GM19025 (cell line): Measurements from ENCODE around the gene KRT82.

Experiments used
- ATAC-seq: cut with Tn5 transposase; IDR thresholded peaks from one replicate; pipeline ENCODE4 v1.9.1; 2021; ENCODE audit warnings: mild to moderate bottlenecking, low read depth, moderate library complexity; ENCODE audit not compliant: unreplicated experiment

KRT82 gene

DNA sequence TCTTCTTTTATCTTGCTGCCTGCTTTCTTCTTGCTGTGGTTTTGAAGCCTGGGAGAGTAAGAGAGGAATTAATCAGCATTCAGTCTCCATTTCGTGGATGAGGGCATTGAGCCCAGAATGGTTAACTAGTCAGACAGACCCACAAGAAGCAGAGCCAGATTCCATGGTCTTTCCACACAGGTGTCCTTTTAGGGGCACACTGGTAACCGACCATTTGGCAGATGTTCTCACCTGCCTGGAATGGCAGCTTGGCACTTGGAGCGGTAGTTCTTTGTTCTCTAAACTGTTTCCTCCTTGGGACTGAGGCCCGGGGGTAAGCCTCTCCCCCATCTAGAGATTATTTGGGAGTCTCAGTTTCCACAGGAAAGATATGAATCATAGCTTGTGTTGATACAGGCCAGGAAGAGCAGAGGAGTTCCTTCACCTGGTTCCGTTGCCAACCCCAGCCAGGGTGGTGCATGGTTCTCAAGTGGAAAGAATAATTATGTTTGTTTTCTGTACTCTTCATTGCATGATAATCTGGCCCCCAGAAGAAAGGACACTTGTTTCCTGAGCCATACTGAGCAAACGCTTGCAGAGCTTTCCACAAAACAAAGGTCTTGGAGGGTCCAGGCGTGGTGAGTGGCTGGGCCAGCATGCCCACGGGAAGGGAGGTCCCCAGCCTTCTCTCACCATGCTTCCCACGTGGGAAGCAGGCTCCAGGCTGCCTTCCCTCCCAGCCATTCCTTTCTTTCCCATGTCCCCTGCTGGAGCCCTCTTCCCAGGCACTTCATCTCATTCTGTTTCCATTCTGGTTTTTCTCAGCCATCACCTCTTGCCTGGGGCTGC lies 30.1 kb upstream of the KRT82 start:
- ATAC-seq, result no peak

DNA sequence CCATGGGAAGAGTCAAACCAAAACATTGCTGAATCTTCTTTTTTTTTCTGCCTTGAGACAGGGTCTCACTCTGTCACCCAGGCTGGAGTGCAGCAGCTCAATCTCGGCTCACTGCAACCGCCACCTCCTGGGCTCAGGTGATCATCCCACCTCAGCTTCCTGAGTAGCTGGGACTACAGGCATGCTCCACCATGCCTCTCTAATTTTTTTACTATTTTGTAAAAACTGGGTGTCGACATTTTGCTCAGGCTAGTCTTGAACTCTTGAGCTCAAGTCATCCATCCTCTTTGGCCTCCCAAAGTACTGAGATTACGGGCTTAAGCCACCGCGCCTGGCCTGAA lies 29.5 kb upstream of the KRT82 start:
- ATAC-seq, result no peak

- no peak for ATAC-seq
Measured at GRCh38 chr12:52434760-52435530, 28.8 kb upstream of the KRT82 start.

DNA sequence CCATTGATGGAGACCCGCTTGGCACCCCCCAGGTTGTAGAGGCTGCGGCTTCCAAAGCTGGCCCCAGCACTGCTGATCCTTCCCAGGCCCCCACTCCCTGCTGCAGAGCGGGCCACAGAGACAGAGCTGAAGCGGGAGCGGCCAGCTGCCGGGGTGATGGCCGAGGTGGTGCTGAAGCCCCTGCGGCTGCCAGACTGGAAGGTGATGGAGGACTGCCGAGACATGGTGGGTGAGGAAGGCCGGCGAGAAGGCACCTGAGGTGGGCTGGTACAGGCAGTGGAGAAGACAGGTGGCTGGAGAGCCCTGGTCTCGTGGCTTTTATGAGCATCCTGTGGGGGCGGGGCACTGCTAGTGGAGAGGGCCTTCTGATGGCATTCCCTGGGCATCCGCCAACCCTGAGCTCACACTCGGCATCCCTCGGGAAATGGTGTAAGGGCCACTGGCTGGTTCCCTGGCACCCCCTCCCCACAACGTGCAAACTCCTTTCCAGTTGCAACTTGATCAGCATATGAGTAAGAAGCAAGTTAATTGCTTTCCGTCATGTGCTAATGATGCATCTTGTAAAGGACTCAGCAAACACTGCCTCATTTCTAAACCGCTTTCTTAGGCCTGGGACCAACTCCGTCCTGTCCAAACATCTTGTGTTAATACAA lies 28.1 kb upstream of the KRT82 start, which contains the start of gene KRT75:
KRT75 (minus strand) TSS at position 291 of the 653 bp plus-strand sequence; CDS start at position 224, 67 bp downstream.
- ATAC-seq, result no peak

GRCh38 chr12:52433501-52434080 lies 27.5 kb upstream of the KRT82 start:
- no peak for ATAC-seq

DNA sequence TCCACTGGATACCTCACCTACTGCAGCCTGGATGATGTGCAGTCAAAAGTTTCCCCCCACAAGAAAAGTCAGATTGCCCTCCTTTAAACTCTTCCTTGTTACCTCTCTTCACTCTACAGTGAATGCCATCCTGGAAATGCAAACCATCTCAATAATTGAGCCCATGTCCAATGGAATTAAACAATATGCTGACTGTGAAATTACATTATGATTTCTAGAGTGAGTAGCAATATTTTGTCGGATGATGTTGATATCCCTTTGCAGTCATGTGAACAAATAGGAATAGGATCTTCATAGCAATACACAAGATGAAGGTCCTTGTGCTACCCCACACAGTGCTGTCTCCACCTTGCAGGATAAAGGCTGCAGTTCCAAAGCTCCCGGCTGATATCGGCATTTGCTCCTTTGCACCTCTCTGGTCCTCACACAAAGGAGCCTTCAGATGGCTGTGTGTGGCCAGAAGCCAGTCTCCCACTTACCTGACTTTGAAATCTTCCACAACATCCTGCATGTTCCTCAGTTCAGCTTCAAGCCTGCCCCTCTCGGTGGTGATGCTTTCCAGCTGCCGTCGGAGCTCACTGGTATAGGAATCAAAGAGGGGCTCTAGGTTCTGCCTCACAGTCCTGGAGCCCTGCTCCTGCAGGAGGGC lies 26.5 kb upstream of the KRT82 start:
- no peak for ATAC-seq

GRCh38 chr12:52428121-52428520 lies 22.0 kb upstream of the KRT82 start:
- no peak for ATAC-seq

- no peak for ATAC-seq
Measured at GRCh38 chr12:52427083-52427482, 20.9 kb upstream of the KRT82 start.

- no peak for ATAC-seq
Measured at GRCh38 chr12:52426034-52426433, 19.9 kb upstream of the KRT82 start.

GRCh38 chr12:52425466-52425865 lies 19.3 kb upstream of the KRT82 start:
- ATAC-seq, result no peak

GRCh38 chr12:52423661-52424500 lies 17.7 kb upstream of the KRT82 start:
- ATAC-seq, result no peak

DNA sequence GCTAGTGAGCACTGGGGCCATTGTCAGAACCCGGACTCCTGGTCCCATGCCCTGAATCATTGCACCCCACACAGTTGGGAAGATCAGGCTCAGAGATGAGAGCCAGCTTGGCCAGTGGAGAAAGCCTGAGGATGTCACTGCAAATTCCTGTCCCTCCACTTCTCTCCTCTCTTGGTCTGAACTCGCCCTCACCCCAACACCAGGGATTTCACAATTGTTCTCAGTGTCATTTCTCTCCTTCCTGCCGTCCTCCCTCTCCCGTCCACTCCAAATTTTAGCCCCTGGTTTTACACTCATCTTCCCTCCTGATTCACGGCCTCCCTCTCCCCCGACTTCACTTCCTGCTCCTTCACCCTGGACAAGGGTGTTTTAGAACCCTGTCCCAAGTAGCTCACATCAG lies 16.9 kb upstream of the KRT82 start:
- ATAC-seq, result no peak

DNA sequence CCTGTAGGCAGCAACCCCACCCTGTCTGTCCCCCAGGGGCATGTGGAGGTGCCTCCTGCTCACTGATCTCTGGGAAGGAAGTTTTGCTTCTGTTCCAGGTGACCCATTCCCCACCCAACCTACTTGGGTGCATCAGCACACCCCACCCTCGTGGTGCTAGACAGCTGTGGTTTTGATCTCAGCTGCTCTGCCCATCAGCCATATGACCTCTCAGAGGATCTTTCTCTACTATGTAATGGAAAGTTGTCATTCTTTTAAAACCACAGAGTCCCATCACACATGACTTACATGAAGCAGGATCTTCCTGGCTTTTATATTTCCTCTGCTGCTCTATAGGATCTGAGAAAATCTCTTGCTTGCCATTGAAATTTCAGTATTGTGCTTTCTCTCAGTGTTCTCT lies 13.5 kb upstream of the KRT82 start:
- ATAC-seq, result no peak

- ATAC-seq, result no peak
Measured at GRCh38 chr12:52418576-52419110, 12.5 kb upstream of the KRT82 start.

- ATAC-seq, result no peak
Measured at GRCh38 chr12:52417740-52418139, 11.6 kb upstream of the KRT82 start.

GRCh38 chr12:52416795-52417194 lies 10.7 kb upstream of the KRT82 start:
- ATAC-seq, result no peak

DNA sequence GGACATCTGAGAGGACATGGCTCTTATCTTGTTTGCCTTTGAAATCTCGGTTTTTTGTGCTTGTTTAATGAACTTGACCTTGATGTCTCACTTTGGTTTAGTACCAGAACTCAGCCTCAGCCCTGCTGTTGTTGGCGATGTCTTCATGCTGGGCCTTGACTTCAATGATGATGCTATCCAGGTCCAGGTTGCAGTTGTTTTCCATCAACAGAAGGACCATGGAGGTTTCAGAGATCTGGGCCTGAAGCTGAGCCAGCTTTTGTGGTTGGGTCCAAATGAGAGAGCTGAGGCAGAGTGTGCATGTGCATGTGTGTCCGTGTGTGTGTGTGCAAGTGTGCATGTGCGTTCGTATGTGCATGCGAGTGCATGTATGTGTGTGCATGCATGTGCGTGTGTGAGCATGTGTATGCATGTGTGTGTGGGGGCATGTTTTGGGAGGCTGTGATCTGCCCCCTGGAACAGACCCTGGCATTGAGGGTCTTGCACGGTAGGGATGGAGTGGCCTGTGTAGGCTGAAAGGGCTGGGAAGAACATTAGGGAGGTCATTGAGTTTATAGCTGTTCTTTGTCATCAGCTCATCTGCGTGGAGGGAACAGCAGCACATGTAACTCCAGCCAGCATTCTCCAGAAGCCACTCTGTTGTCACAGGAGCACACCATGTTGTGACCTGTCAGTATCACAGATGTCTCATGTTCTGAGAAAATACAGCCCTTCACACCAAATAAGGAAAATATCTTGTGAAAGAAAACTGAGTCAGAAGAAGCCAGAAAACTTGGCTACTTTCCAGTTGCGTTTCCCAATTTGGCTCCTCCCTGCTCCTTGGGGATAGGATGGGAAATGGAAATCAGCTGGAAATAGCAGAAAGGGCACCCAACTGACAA lies 10.0 kb upstream of the KRT82 start:
- ATAC-seq, result no peak

DNA sequence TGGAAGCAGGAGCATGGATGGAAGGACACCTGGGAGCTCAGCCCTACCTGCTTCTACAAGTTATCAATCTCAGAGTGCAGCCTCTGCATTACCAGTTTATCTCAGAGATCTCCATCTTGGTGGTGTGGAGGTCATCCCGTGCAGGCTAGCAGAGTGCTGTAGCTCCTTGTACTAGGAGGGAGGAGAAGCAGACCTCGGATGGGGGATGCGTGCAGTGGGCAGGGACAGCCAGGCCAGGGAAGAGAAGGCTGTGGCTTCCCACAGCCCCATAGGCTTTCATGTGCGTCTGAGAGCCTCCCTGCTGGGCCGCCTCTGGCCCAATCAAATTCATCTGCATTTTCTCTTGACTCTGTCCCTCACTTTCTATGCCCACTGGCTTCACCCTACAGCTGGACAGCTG lies 8.8 kb upstream of the KRT82 start:
- no peak for ATAC-seq
